HG02885 (cell line): ENCODE measurements around the gene IRF2.
"Not testable (repeated sequence)": the region's sequence is repeated elsewhere in the genome, so short reads cannot be mapped to it uniquely, and the experiment has no call there.

Experiments
- ATAC-seq: cut with Tn5 transposase; IDR thresholded peaks from one replicate; pipeline ENCODE4 v1.9.1; 2021; ENCODE audit warnings: mild to moderate bottlenecking; ENCODE audit not compliant: unreplicated experiment, poor library complexity

IRF2 gene

DNA sequence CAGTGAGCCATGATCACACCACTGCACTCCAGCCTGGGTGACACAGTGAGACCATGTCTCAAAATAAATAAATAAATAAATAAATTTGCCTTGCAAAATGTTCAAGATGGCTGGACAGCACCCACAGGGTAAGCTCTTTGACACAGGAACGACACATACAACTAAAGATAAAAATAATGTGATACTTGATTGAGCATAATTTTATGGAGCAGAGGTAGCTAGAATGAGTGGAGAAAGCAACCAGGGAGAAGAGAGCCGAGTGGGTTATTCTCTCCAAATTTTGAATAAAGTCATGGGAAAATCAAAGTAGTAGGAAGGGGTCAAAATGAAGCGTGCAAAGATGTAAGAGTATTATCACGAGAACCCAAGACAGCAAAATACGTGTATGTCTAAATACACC, 121.5 kb downstream of the IRF2 start:
- ATAC-seq, result no peak

DNA sequence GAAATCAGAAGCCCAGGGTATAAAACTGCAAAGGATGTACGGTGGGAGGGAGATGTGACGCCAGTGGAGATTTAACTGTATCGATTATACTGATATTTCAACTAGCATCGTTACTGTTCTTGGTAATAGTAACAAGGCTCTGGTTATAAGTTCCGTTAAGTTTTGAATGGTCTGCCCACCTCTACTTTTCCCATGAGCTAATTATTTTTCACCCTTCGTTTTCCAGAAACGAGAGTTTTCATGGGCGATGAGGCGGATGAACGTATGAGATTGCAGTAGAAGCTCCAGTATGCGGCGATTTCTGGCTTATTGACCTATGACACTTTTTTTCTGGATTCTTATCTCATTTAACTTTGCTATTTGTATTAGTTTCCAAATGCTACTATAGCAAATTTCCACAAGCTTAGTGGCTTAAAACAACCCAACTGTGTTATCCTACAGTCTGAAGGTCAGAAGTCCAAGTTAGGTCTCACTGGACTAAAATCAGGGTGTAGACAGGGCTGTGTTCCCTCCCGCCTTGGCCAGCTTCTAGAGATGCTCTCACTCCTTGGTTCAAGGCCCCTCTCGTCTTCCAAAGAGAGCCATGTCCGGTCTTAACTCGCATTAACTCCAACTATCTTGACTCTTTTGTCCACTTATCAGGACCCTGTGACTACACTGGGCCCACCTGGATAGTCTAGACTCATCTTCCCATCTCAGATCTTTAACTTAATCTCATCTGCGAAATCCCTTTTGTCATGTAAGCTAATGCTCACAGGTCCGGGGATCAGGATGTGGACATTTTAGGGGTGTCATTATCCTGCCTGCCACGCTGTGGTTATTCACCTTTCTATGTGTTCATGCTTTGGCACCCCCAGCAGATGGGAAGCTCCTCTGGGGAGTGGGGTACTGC, 122.5 kb downstream of the IRF2 start:
- ATAC-seq, result no peak

DNA sequence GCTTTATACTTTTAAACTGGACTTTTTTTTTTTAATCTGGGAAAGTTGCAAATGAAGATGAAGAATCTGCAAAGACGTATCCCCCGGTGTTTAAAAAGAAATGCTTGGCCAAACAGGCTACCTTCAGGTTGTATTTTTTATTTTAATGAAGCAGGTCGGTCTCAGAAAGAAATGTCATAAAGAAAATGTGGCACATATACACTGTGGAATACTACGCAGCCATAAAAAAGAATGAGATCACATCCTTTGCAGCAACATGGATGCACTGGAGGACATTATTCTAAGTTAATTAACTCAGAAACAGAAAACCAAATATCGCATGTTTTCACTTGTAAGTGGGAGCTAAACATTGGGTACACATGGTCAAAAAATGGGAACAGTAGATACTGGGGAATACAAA, 123.4 kb downstream of the IRF2 start:
- no peak for ATAC-seq

- no peak for ATAC-seq
These were observed 124.0 kb downstream of the IRF2 start for GRCh38 chr4:184350213-184350817.

DNA sequence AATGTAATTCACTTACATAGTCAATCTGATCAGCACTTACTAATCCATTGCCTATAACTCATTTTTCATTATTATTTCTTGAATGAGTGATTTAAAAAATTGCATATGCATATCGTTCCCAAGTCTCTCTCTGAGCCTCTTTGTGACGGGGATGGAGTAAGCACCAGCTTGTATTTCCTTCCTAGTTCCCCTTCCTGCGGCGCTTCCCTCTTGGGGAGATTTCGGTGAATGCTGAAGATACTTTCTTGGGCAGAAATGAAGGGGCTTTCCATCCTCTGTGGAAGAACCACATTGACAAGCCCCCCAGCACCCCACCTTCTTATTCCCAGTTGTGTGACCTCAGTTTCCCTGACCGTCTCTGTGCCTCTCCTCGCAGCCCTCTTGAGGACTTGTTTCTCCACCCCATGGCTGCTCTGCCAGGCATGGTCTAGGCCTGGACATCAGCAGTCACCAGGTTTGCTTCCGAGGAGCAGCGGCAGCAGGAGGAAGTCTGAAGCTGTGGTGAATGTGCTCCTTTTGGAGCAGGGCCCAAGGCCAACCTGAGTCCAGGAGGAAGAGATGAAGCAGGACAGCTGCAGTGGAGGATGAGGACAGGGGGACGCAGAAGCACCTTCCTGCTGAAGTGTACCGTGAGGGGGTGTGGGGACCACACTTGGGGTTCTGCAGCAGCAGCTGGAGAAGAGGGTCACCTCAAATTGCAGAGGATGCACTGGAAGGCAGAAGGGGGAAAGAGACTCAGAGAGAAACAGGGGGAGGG, 124.9 kb downstream of the IRF2 start:
- no peak for ATAC-seq

GRCh38 chr4:184348311-184349233, 125.8 kb downstream of the IRF2 start:
- ATAC-seq, result no peak

DNA sequence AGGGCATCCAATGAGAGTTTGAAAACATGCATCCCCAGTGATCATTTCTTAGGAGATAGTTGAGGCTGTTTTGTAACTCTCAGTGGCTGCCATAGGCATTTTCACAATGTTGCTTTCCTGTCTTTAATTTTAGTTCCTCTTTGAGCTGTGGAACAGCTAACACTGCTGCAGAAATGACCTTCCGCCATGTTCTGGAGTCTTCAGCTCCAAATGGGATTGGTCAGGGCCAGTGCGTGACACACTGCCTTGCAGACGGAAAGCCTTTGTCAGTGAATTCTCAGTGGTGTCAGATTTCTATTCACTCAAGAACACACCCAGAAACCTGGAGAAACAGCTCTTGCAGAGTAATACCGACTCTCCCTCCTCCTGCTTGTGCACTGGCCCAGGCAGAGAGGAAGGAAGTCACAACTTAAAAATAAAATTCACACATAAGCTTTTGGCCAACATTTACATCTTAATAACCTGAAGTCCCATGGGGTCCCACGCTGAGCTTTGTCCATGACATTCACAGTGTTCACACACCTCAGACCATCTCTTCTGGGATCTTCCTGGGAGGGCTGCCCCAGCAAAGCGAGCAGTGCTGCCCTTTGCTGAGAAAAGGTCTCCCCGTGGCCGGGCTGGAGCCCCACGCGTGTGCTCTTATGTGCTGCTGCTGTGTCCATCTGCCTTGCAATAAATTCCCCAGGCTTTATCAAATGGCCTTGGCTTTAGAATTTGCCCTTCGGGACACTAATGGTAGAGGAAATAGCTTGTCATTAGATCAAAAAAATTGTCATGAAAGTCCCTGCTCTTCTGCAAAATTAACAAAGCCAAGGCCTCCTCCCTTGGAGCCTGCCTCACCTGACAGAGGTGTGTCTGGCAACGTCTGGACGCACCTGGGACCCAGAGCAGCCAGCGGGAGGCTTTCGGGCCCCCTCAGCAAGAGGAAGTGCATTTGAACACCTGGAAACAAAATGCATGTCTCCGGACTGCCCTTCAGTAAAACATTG, 126.8 kb downstream of the IRF2 start:
- ATAC-seq, result peak; percentile 73

DNA sequence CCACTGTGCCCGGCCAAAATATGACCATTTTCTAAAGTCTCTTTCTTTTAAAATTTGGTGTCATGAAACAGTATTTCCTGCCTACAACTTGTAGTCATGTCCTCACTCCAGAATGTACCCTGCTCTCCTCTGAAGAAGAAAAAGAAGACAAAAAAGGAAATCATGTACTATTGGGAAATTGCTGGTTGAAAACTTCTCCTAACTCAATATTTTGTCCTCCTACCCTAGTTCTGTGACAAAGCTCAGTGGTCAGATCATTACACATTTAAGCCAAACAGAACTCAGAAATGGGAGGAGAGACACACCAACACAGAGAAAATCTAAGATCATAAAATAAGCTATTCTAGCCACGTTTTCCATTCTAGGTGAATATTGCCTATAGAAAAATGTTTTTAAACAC, 127.7 kb downstream of the IRF2 start:
- ATAC-seq, result no peak

DNA sequence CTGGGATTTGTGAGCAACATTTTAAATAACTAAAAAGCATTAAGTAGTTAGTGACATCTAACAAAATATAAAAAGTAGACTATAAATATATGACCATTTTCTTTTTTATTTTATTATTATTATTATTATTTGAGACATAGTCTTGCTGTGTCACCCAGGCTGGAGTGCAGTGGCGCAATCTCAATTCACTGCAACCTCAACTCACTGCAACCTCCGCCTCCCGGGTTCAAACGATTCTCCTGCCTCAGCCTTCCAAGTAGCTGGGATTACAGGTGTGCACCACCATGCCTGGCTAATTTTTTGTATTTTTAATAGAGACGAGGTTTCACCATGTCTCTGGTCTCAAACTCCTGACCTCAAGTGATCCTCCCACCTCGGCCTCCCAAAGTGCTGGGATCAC, 128.1 kb downstream of the IRF2 start:
- not testable (repeated sequence) for ATAC-seq

DNA sequence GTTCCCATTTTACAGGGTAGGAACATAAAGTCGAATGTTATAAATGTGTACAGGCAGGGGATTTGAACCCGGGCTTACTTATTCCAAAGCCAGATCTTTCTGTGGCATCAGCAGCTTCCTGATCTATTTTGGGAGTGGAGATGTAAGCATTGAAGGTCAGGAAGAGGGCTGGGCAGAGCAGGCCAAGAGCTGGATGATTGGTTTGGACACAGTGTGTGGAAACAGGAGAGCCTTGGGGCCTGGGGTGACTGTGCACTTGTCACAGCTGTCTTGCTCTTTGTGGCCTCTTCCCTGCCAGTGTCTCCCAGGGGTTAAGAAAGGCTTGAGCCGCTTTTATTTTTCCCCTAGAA, 128.8 kb downstream of the IRF2 start:
- no peak for ATAC-seq

GRCh38 chr4:184344899-184345572, 129.3 kb downstream of the IRF2 start:
- no peak for ATAC-seq

DNA sequence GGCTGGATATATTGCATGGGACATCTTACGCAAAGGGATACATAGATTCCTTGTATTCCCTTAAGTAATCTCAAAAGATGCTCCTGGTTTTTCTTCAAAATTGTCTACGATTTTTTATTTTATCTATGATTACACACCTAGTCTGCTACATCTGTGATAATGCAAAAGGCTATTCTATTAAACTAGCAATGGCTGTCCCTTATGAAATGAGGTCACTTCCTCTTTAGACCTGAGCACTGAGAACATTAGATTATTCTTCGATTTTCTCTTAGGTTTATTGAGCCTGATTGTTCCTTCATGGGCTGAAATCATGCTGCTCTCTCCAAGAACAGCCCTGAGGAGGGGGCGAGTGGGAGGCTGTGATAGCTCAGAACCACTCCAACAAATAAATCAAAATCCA, 129.9 kb downstream of the IRF2 start:
- no peak for ATAC-seq

DNA sequence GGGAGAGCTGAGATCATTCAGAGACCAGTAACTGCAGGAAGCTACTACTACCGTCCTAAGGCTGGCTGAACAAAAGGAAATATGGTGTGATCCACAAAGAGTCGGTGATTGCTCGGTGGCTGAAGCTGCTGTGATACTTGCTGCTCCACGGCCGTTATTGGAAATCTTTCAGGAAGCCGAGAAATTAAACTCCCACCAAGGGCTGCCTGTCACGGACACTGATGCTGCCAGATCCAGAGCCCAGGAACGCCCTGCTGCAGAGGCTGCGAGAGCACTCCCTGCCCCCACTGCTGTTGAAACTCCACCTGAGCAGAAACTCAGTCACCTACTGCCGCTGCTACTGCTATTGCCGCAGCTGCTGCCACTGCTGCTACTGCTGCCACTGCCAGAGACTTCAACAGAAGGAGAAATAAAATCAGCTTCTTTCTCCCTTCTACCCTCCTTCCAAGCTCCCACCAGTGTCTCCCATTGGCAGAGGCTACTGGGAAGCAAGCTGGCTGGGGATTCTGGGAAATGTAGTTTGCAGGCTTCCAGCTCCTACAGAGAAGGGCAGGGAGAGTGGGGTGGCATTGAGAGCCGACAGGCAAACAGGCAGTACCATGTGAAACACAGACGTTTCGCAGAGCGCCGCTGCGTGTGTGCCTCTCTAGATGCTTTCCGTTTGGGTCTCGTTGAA, 130.7 kb downstream of the IRF2 start:
- ATAC-seq, result peak; percentile 39

DNA sequence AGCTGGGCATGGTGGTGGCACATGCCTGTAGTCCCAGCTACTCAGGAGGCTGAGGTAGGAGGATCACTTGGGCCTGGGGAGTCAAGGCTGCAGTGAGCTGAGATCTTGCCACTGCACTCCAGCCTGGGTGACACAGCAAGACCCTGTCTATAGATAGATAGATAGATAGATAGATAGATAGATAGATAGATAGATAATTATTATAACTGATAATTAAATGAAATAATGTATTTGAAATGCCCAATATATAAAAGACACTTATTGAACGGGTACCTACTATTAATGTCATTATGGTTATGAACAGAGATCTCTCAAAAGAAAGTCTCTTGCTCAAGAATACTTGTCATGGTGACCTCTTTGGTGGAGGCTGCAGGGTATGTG, 131.5 kb downstream of the IRF2 start:
- not testable (repeated sequence) for ATAC-seq

- ATAC-seq, result no peak
These were observed 132.0 kb downstream of the IRF2 start for GRCh38 chr4:184342167-184342856.

- ATAC-seq, result not testable (repeated sequence)
These were observed 134.8 kb downstream of the IRF2 start for GRCh38 chr4:184339398-184340193.

DNA sequence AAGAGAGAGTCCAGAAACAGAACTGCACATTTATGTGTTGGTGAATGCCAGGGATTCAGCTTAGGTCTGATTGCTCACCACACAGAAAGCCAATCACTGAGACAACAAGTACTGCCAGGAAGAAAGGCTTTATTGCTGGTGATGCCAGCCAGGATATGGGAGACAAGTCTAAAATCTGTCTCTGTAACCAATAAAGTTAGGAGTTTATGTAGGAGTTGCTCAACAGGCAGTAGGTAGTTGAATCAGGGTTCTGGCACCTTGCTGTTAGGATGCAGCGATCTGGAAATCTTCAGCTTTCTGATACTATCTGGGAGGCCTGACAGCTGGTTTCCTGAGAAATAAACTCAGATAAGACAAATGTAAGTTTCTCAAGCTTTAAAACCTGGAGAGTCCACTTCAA, 136.4 kb downstream of the IRF2 start:
- no peak for ATAC-seq
